Fibroblast of mammary gland (primary cell): ENCODE data around the gene LRRC8D.

Experiments
- DNase-seq: peaks from one replicate; pipeline ENCODE4 v3.0.0-alpha.2; 2010; ENCODE audit warnings: low read depth
- H3K4me3 ChIP-seq: 2 replicates; pipeline ENCODE4 v1.5.1; 2011; ENCODE audit warnings: low read depth, mild to moderate bottlenecking, low read length, moderate library complexity; ENCODE audit not compliant: control insufficient read depth
- TF ChIP-seq, protein P1 (sequence below): conservative IDR thresholded peaks from 2 replicates; pipeline ENCODE4 v1.5.1; 2011; ENCODE audit warnings: low read depth, low read length, inconsistent platforms; ENCODE audit not compliant: control insufficient read depth, insufficient read depth

LRRC8D gene

DNA sequence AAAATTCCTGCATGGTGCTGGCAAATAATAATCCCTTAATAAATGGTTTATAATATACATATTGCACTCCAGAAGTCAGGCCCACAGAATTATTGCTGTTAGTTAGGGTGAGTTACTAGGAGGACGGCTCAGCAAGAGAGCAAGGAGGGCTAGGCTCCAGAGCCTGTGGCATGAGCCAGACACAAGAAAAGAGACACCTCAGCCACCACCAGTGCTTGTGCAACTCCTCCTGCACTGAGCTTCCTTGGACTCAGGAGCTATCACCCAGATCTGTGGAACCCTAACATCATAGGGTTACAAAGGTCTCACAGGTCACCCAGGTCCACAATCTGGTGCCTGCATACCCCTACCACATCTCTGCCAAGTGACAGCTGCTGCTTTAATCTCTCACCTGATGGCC, 12.8 kb upstream of the LRRC8D start:
- DNase-seq, result no peak
- no peak overlapping the region for H3K4me3 ChIP-seq
- TF ChIP-seq, protein P1, sequence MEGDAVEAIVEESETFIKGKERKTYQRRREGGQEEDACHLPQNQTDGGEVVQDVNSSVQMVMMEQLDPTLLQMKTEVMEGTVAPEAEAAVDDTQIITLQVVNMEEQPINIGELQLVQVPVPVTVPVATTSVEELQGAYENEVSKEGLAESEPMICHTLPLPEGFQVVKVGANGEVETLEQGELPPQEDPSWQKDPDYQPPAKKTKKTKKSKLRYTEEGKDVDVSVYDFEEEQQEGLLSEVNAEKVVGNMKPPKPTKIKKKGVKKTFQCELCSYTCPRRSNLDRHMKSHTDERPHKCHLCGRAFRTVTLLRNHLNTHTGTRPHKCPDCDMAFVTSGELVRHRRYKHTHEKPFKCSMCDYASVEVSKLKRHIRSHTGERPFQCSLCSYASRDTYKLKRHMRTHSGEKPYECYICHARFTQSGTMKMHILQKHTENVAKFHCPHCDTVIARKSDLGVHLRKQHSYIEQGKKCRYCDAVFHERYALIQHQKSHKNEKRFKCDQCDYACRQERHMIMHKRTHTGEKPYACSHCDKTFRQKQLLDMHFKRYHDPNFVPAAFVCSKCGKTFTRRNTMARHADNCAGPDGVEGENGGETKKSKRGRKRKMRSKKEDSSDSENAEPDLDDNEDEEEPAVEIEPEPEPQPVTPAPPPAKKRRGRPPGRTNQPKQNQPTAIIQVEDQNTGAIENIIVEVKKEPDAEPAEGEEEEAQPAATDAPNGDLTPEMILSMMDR, result no peak

DNA sequence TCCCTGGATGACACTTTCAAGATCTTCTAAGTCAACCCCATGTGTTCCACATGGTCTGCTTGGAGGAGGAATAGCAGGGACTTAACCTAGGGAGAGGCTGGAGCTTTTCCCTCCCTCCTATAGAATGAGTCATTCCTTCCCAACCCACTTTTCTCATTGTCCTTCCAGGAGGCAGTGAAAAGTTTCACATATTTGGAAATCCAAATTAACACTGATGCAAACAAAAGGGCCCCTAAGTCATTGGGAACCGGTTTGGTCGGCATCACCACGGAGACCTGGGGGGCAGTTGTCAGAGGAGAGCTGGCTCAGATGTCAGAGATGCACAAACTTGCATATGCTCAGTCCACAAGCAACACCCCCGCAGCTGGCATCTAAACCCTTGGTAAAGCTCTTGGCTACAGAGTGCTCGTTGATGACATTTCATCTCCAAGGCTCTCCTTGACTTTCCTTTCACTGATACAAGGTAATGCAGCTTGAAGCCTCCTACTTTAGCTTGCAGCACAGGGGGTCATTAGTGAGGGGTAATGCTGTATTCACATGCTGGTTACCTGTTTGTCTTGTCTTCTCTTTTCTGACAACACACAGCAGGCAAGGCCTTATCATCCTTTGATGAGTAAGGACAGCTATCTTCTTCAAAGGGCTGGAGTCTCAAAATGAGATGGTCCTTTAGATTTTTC, 12.3 kb upstream of the LRRC8D start:
- TF ChIP-seq, protein P1, result no peak
- peak; percentile 44 for DNase-seq
- H3K4me3 ChIP-seq, result no peak overlapping the region

DNA sequence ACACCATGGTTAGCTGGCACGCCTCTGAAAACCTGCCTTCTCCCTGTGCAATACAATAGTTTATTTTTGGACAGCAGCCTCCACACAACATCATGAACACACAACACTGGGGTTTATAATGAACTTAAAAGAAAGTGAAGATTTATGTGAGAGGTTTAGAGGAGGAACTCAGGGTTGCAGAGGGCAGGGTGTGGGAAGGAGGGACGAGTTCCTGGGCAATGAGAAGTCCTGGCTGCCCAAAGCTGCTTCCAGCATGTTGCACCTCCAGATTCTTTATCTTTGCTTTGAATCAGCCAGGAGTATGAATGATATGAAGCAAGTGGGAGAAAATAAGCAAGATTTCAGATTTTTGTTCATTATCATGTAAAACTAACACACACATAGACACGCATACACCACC, 11.3 kb upstream of the LRRC8D start:
- peak; percentile 24 for DNase-seq
- H3K4me3 ChIP-seq, result no peak overlapping the region
- TF ChIP-seq, protein P1, result no peak

DNA sequence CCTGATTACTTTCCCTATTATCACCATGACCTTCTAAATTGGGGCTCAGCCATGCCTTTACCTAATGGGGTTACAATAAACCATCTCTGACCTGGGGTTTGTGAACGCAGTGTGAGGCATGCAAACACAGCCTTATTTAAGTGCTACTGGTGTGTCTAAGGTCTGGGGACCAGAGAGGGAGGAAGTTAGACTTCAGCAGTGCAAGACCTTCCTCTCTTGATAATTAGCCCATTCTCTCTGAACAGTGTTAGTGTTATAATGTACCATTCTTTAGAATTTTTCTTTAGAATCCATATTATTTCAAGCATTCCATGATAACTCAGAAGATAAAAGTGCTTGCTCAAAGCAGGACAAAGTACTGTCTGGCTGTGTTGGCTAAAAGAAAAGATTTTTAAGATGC, 10.5 kb upstream of the LRRC8D start:
- H3K4me3 ChIP-seq, result no peak overlapping the region
- DNase-seq, result no peak
- TF ChIP-seq, protein P1, result no peak

DNA sequence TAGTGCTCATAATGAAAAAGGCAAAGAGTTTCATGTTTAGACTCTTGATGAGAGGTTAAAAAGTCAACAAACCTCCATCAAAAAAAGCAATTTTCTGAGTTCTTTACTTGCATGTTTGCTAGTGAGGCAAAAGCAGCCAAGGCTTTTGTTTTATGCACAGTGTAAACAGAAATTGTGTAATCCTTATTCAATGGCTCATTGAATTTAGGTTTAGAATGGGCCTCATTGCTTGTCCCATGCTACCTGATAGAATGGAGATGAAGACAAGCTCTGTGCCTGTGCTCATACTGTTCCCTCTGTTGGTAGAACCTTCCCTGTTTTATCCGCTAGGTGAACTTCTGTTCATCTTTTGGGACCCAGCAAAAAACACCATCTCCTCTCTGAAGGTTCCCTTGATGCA, 10.0 kb upstream of the LRRC8D start:
- no peak overlapping the region for H3K4me3 ChIP-seq
- TF ChIP-seq, protein P1, result no peak
- no peak for DNase-seq

DNA sequence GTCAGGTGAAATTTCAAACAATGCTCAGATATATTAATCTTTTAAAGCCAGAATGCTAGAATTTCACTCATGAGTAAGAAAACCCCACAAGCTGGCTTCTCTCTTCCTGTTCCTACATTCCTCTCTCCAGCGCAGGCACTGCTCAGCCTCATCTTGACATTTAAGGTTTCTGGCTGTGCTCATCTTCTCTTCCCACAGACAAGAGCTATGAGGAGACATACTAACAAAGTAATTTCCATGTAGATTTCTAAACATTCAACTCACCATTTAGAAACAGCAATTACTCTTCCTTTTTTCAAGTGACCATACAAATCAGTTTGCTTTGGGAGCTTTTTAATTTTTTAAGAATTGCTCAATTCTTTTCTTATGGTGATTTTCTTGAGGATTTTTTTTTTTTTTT, 7.8 kb upstream of the LRRC8D start:
- TF ChIP-seq, protein P1, result no peak
- no peak overlapping the region for H3K4me3 ChIP-seq
- DNase-seq, result peak; percentile 25

DNA sequence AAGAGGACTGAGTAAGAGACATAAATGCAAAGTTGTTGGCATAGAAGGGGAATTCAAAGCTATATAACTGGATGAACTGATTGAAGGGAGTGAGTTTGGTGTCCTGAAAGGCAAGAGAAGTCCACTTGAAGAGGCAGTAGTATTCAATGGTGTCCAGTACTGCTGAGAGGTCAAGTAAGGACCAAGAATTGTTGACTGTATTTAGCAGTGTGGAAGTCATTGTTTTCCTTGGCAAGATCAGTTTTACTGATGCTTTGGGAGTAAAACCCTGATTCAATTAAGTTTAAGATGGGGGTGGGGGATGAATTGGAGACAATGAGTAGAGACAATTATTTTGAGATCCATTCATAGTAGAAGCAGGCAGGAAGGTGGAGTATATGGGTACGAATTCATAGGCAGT, 5.8 kb upstream of the LRRC8D start:
- H3K4me3 ChIP-seq, result no peak overlapping the region
- TF ChIP-seq, protein P1, result no peak

More for the DNA sequence above, 5.8 kb upstream of the LRRC8D start:
- DNase-seq, result peak; percentile 43
